HCT116 (cell line): ENCODE measurements around the gene NOS1. TPM values are rescaled to one million over a fixed set of nuclear protein-coding genes. Genes with fewer than 3 reads are reported as not detected.

Source experiments
- ATAC-seq: fragments of 200-7000 bp; cut with Tn5 transposase; 2 replicates; pipeline ENCODE4 v1.9.1; 2020; ENCODE audit warnings: mild to moderate bottlenecking, moderate library complexity
- BruUV-seq: library from RNA; stranded (reverse); fragments of 400-500 nt; replicated peaks from 2 replicates; lab custom pipeline; 2021; lab: Mats Ljungman, UMichigan
- CTCF ChIA-PET: fragments of 300-600 bp; sonication (Branson Sonifier 250); formaldehyde crosslinking; loops from one replicate; lab custom pipeline; 2021; ENCODE audit warnings: antibody characterized with exemption; lab: Charles Lee
- POLR2A ChIA-PET: fragments of 300-600, 350-600 bp; sonication (Branson Sonifier 250); formaldehyde crosslinking; loops from one replicate; lab custom pipeline; 2021; ENCODE audit warnings: antibody characterized with exemption; lab: Charles Lee
- RAD21 ChIA-PET, 2 experiments: fragments of 300-600 bp; sonication (Branson Sonifier 250); formaldehyde crosslinking; loops; one replicate each; lab custom pipeline; 2023; ENCODE audit warnings: low total read pairs in 2 of 2; ENCODE audit not compliant: uncharacterized antibody in 2 of 2, unreplicated experiment in 2 of 2, low non-redundant PET in 1 of 2; lab: Charles Lee
- DNase-seq: peaks from one replicate; pipeline ENCODE4 v3.0.0-alpha.2; 2010; ENCODE audit warnings: low read depth, low spot score
- H2AFZ ChIP-seq: fragments of 200-600 bp; shearing (Covaris generic), sonication (generic); 2 replicates; pipeline ENCODE4 v1.6.1; 2017; ENCODE audit warnings: low read depth, mixed run types, mixed read lengths, antibody characterized with exemption, low read length; ENCODE audit not compliant: poor library complexity, severe bottlenecking
- H3K27ac ChIP-seq: 2 replicates; pipeline ENCODE4 v1.5.1; 2012; ENCODE audit warnings: low read depth, low read length
- H3K27me3 ChIP-seq: fragments of 200-600 bp; sonication (generic); 2 replicates; pipeline ENCODE4 v1.6.1; 2016; ENCODE audit warnings: mixed run types, low read length, mixed read lengths; ENCODE audit not compliant: insufficient read depth
- H3K36me3 ChIP-seq, 2 experiments: fragments of 200-500 bp in 1 of 2; fragments of 200-600 bp in 1 of 2; sonication (Bioruptor generic) in 1 of 2; sonication (generic) in 1 of 2; 2 replicates each; pipeline versions ENCODE4 v1.5.1 to v1.6.1; 2014 to 2016; ENCODE audit warnings: low read length in 2 of 2, inconsistent platforms in 1 of 2, mixed read lengths in 1 of 2, mixed run types in 1 of 2; ENCODE audit not compliant: insufficient read depth in 2 of 2, control insufficient read depth in 1 of 2
- H3K4me1 ChIP-seq, 2 experiments: fragments of 200-600 bp in 1 of 2; sonication (generic) in 1 of 2; 2 replicates each; pipeline versions ENCODE4 v1.5.1 to v1.6.1; 2012 to 2017; ENCODE audit warnings: low read length in 2 of 2, inconsistent platforms in 1 of 2, mild to moderate bottlenecking in 1 of 2, mixed read lengths in 1 of 2, mixed run types in 1 of 2, moderate library complexity in 1 of 2; ENCODE audit not compliant: insufficient read depth in 2 of 2, control insufficient read depth in 1 of 2
- H3K4me2 ChIP-seq: fragments of 200-600 bp; sonication (generic); 2 replicates; pipeline ENCODE4 v1.6.1; 2017; ENCODE audit warnings: mixed run types, low read length, mixed read lengths
- H3K4me3 ChIP-seq, 2 experiments: fragments of 200-600 bp in 1 of 2; sonication (generic) in 1 of 2; replicated peaks in 1 of 2; 2 replicates each; pipeline ENCODE4 v1.5.1; 2011 to 2016; ENCODE audit warnings: low read length in 2 of 2, control low read depth in 1 of 2, low read depth in 1 of 2, mild to moderate bottlenecking in 1 of 2, mixed read lengths in 1 of 2, mixed run types in 1 of 2
- H3K79me2 ChIP-seq: fragments of 200-600 bp; sonication (generic); 2 replicates; pipeline ENCODE4 v1.6.1; 2017; ENCODE audit warnings: mild to moderate bottlenecking, mixed run types, low read length, moderate library complexity, mixed read lengths; ENCODE audit not compliant: insufficient read depth
- H3K9ac ChIP-seq: fragments of 200-600 bp; sonication (generic); 2 replicates; pipeline ENCODE4 v1.6.1; 2016; ENCODE audit warnings: low read length, mixed read lengths
- H3K9me2 ChIP-seq: fragments of 200-600 bp; sonication (generic), shearing (Covaris generic); 2 replicates; pipeline ENCODE4 v1.6.1; 2017; ENCODE audit warnings: mixed run types, mild to moderate bottlenecking, moderate library complexity; ENCODE audit not compliant: insufficient read depth
- H3K9me3 ChIP-seq, 2 experiments: fragments of 200-500 bp in 1 of 2; fragments of 200-600 bp in 1 of 2; sonication (Bioruptor generic) in 1 of 2; sonication (generic) in 1 of 2; 2 replicates each; pipeline ENCODE4 v1.6.1; 2014 to 2017; ENCODE audit warnings: low read length in 2 of 2, mixed read lengths in 2 of 2, inconsistent platforms in 1 of 2, low read depth in 1 of 2, mild to moderate bottlenecking in 1 of 2, mixed run types in 1 of 2, moderate library complexity in 1 of 2; ENCODE audit not compliant: control insufficient read depth in 1 of 2, insufficient read depth in 1 of 2
- H4K20me1 ChIP-seq: fragments of 200-600 bp; sonication (generic), shearing (Covaris generic); 2 replicates; pipeline ENCODE4 v1.6.1; 2017; ENCODE audit warnings: mixed run types, mild to moderate bottlenecking, moderate library complexity; ENCODE audit not compliant: insufficient read depth
- ATF3 ChIP-seq: IDR thresholded peaks from 2 replicates; pipeline ENCODE4 v1.6.1; 2012
- CBX3 ChIP-seq: IDR thresholded peaks from 2 replicates; pipeline ENCODE4 v1.6.1; 2012; ENCODE audit warnings: low read depth
- CTCF ChIP-seq, 3 experiments: fragments of 200-600 bp in 1 of 3; sonication (generic) in 1 of 3; IDR thresholded peaks in 2 of 3; conservative IDR thresholded peaks in 1 of 3; 2 replicates each; pipeline ENCODE4 v1.5.1; 2012 to 2017; ENCODE audit warnings: low read depth in 2 of 3, low read length in 2 of 3, antibody characterized with exemption in 1 of 3, borderline replicate concordance in 1 of 3, control low read depth in 1 of 3, mild to moderate bottlenecking in 1 of 3, mixed read lengths in 1 of 3, mixed run types in 1 of 3, moderate library complexity in 1 of 3; ENCODE audit not compliant: insufficient read depth in 1 of 3
- ELF1 ChIP-seq: IDR thresholded peaks from 2 replicates; pipeline ENCODE4 v1.6.1; 2012; ENCODE audit warnings: low read depth, borderline replicate concordance
- EZH2 ChIP-seq: fragments of 200-600 bp; sonication (generic); IDR thresholded peaks from 2 replicates; pipeline ENCODE4 v1.6.1; 2017; ENCODE audit warnings: antibody characterized with exemption, mixed run types
- EZH2phosphoT487 ChIP-seq: fragments of 200-600 bp; IDR thresholded peaks from 2 replicates; pipeline ENCODE4 v1.6.1; 2018; ENCODE audit warnings: antibody characterized with exemption, borderline replicate concordance
- POLR2A ChIP-seq: IDR thresholded peaks from 2 replicates; pipeline ENCODE4 v1.7.0; 2011; ENCODE audit warnings: borderline replicate concordance; ENCODE audit not compliant: insufficient read depth, insufficient read length; ENCODE audit errors: extremely low read depth
- POLR2AphosphoS5 ChIP-seq: IDR thresholded peaks from 2 replicates; pipeline ENCODE4 v1.6.1; 2011; ENCODE audit warnings: mild to moderate bottlenecking, low read depth, low read length, moderate library complexity
- RAD21 ChIP-seq: IDR thresholded peaks from 2 replicates; pipeline ENCODE4 v1.6.1; 2012; ENCODE audit warnings: low read depth, mild to moderate bottlenecking
- SIN3A ChIP-seq: IDR thresholded peaks from 2 replicates; pipeline ENCODE4 v1.6.1; 2012; ENCODE audit warnings: low read depth
- SP1 ChIP-seq: IDR thresholded peaks from 2 replicates; pipeline ENCODE4 v1.6.1; 2012; ENCODE audit warnings: low read depth
- SRF ChIP-seq: IDR thresholded peaks from 2 replicates; pipeline ENCODE4 v1.6.1; 2012; ENCODE audit warnings: low read depth
- TCF7L2 ChIP-seq: IDR thresholded peaks from 2 replicates; pipeline ENCODE4 v1.7.0; 2011; ENCODE audit warnings: borderline replicate concordance, inconsistent platforms; ENCODE audit not compliant: insufficient read depth, insufficient read length; ENCODE audit errors: extremely low read depth
- YY1 ChIP-seq: IDR thresholded peaks from 2 replicates; pipeline ENCODE4 v1.6.1; 2011; ENCODE audit warnings: low read length, low read depth, moderate library complexity, mild to moderate bottlenecking; ENCODE audit not compliant: insufficient replicate concordance; ENCODE audit errors: extremely low read depth
- ZFX ChIP-seq: fragments of 450-650 bp; IDR thresholded peaks from 2 replicates; pipeline ENCODE4 v1.6.1; 2017
- ZNF274 ChIP-seq: fragments of 200-500 bp; sonication (Bioruptor generic); IDR thresholded peaks from 2 replicates; pipeline ENCODE4 v1.6.1; 2014; ENCODE audit warnings: mild to moderate bottlenecking, low read depth, low read length, inconsistent platforms
- intact Hi-C: fragments of 100-400 bp; cut with micrococcal nuclease; formaldehyde crosslinking; loops from 2 replicates; pipeline ENCODE4 v1.10.0; 2022
- total RNA-seq: library from RNA; stranded (reverse); gene quantifications from one replicate; pipeline ENCODE4 v1.2.1, GENCODE V29; 2021; ENCODE audit not compliant: unreplicated experiment

The NOS1 gene
- total RNA-seq, 1 experiment from 2014 or later, result 0.22 TPM

- CTCF ChIA-PET, result interaction anchor here (0.8 to 0.9 kb wide), 3 partner anchors 9 to 626 kb away, joined by 3 to 4 read pairs (median 3); no protein-coding TSS in a partner anchor
- no TSS peak for BruUV-seq
- no peak overlapping the region for H2AFZ ChIP-seq
- RAD21 ChIA-PET, result no interaction called here
- no peak for TF ChIP-seq ZFX
- TF ChIP-seq POLR2AphosphoS5, result no peak
- TF ChIP-seq RAD21, result peak; percentile 51
- TF ChIP-seq CBX3, result peak; percentile 86
- TF ChIP-seq CTCF (IDR thresholded peaks at IDR 0.05 in 2 of 3, conservative IDR thresholded peaks at IDR 0.05 in 1 of 3; ENCODE audit: borderline replicate concordance in 1 of 3, insufficient read depth in 1 of 3, low read depth in 2 of 3, low read length in 2 of 3), result peak; percentile 70 to 98 (median 72)
- TF ChIP-seq EZH2phosphoT487, result no peak
- no peak for TF ChIP-seq POLR2A
- TF ChIP-seq, all 23 proteins: peak for 3
- Histone ChIP-seq H3K36me3 (no peaks in the 10 kb centered on the region), H3K9me2 (no peaks in the 10 kb centered on the region), H3K79me2 (no peaks in the 10 kb centered on the region), H3K4me2 (no peak overlapping the region), H3K9me3 (no peaks in the 10 kb centered on the region), H3K27me3 (no peaks in the 10 kb centered on the region), H3K9ac (no peak overlapping the region), H3K27ac (no peak overlapping the region), H4K20me1 (no peaks in the 10 kb centered on the region), H3K4me3 (no peak overlapping the region), H3K4me1 (peaks cover 2 to 8% of the 10 kb centered on the region in 2 experiments; a peak in 2 of 4 replicates)
- DNase-seq, result peak; percentile 24
- POLR2A ChIA-PET, result no interaction called here
- ATAC-seq, result peak; percentile 49
- intact Hi-C loops, result no loop called here
These were observed 129.7 kb downstream of the NOS1 start for GRCh38 chr12:117231750-117232149.

GRCh38 chr12:117228239-117228638 is 133.2 kb downstream of the NOS1 start:
- H3K9me3 ChIP-seq, result no peaks in the 10 kb centered on the region
- no peaks in the 10 kb centered on the region for H3K9me2 ChIP-seq
- H3K9ac ChIP-seq, result no peak overlapping the region
- peak overlapping the region; percentile 34; the same call in 1 of the 2 replicates for H3K4me2 ChIP-seq
- DNase-seq, result no peak
- H3K4me3 ChIP-seq, result no peak overlapping the region
- no peak overlapping the region for H2AFZ ChIP-seq
- ChIA-PET POLR2A (no interaction called here), CTCF (interaction anchor here (0.6 to 2.1 kb wide), 2 partner anchors 8 to 621 kb away, joined by 3 to 5 read pairs; no protein-coding TSS in a partner anchor), RAD21 (no interaction called here)
- no TSS peak for BruUV-seq
- H4K20me1 ChIP-seq, result no peaks in the 10 kb centered on the region
- H3K4me1 ChIP-seq, result peaks cover 2 to 8% of the 10 kb centered on the region in 2 experiments; a peak in 2 of 4 replicates
- H3K27ac ChIP-seq, result no peak overlapping the region
- no peaks in the 10 kb centered on the region for H3K27me3 ChIP-seq
- no peaks in the 10 kb centered on the region for H3K36me3 ChIP-seq
- ATAC-seq, result peak; percentile 73
- intact Hi-C loops, result no loop called here
- no peaks in the 10 kb centered on the region for H3K79me2 ChIP-seq
- TF ChIP-seq SP1 (no peak), SRF (no peak), TCF7L2 (no peak), ATF3 (no peak), CBX3 (no peak), POLR2A (no peak), YY1 (no peak), CTCF (IDR thresholded peaks at IDR 0.05 in 2 of 3, conservative IDR thresholded peaks at IDR 0.05 in 1 of 3; ENCODE audit: borderline replicate concordance in 1 of 3, insufficient read depth in 1 of 3, low read depth in 2 of 3, low read length in 2 of 3) (no peak), ELF1 (no peak), EZH2 (no peak), ZNF274 (no peak), SIN3A (no peak)
